Measurements from ENCODE around the gene RPS18. TPM values are rescaled to one million over a fixed set of nuclear protein-coding genes. Genes with fewer than 3 reads are reported as not detected.

The RPS18 gene
- total RNA-seq, 1 donor from 2014 or later: 2,187 TPM

DNA sequence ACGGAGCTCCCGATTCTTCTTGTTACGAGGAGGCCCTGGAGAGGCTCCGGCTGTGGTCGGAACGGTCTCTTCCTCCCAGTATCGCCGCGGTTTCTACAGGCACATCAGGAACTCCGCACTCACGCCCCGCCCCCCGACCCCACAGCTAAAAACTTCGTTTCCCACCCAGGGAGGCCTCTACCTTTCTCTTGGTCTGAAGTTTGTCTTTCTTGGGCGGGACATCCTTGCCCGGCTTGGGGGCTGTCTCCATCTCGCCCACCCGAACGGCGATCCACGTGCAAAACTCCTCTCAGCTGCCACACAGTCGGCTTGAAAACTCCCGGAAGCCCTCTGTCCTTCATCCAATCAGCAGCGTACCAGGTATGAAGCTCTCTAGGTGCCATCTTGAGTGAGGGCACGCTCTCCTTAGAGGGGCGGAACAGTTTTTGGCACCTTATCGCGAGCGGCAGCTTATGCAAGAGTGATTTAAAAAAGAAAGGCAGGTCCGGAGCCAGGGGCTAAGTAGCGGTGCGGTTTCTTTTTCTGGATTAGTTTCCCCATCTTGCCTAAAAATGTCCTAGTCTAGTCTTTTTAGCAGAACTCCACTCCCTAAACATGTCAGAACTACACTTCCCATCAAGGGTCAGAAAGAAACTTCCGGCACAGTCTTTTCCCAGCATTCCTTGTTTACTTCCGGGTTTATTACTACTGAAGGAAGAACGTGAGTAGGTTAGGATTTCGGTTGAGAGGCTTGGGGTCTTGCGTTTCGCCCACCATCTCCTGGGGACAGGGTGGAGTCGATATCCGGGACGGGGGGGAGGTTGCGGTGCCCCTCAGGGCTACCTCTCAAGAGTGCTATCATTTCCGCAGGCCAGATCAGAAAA lies 17.3 kb downstream of the RPS18 start, which contains the start of the genes PFDN6 and WDR46:
Gene PFDN6, plus strand, starts transcription at position 681 of the 863 bp plus-strand sequence. CDS start 256 bp downstream, outside the sequence.
Gene WDR46, minus strand, starts transcription at position 319 of the 863 bp plus-strand sequence. Its CDS starts 69 bp downstream, at position 250.
- peak; percentile 78 for DNase-seq (ENCODE audit: extremely low read depth, low read depth, low spot score)

DNA sequence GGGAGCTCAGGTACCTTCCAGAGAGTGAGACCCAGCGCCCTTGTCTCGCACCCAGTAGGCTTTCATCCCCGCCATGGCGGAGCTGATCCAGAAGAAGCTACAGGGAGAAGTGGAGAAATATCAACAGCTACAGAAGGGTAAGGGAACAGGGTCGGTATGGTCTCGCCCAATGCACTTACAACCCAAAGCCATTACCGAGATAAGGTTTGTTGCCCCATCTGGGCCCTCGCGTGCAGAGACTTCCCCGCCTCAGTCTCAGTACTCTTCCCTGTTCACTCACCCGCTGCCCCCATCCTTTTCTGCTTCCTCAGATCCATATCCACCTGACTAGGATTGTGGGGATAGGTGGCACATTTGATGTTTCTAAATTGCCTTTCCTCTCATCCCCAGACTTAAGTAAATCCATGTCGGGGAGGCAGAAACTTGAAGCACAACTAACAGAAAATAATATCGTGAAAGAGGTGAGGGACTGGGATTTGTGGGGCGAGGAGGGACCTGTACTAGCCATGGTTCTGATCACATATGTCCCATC lies 18.0 kb downstream of the RPS18 start:
- DNase-seq (ENCODE audit: extremely low read depth, low read depth, low spot score): no peak

DNA sequence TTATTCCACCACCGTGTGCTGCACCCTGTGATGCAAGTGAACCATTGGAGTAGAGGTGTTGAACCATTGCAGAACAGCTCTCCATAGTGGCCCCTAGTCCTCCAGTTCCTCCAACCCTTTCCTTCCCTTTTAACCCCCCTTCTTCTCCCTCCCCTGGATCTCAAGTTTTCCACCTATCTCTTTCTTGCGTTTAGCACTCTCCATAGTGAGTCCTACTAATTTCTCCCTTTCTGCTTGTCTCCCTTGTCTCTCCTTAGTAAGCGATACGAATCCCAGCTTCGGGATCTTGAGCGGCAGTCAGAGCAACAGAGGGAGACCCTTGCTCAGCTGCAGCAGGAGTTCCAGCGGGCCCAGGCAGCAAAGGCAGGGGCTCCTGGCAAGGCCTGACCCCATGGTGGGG lies 18.6 kb downstream of the RPS18 start:
- DNase-seq (ENCODE audit: extremely low read depth, low read depth, low spot score): no peak

DNA sequence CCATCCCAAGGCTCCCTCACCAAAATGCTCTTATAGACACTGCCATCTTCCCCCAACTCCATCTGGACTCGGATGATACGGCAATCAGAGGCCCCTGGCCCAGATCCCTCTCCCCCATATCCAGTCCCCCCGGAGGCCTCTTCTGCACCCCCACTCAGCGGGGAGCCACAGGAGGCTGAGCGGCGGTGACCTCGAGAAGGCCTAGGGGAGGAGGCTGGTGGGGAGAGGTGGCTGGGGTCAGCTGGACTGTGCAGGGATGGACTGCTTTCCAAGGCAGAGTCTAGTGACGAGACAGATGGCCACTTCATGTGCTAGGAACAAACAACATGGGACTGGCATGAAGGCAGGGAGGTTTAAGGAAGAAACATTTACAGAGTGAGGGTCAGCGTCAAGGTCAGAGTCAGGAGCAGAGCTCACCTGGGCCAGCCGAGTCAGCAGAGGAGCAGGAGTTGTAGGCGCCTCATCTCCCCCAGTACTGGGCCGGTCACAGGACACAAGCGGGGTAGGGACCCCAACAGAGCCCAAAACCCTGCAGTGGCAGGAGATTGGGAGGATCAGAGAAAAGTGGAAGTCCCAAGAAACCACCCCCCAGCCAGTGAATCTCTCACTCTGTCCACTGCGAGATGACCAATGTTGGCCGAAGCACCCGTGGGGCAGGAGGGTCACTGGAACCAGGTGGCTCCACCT lies 21.3 kb downstream of the RPS18 start:
- no peak for DNase-seq (ENCODE audit: extremely low read depth, low read depth, low spot score)

DNA sequence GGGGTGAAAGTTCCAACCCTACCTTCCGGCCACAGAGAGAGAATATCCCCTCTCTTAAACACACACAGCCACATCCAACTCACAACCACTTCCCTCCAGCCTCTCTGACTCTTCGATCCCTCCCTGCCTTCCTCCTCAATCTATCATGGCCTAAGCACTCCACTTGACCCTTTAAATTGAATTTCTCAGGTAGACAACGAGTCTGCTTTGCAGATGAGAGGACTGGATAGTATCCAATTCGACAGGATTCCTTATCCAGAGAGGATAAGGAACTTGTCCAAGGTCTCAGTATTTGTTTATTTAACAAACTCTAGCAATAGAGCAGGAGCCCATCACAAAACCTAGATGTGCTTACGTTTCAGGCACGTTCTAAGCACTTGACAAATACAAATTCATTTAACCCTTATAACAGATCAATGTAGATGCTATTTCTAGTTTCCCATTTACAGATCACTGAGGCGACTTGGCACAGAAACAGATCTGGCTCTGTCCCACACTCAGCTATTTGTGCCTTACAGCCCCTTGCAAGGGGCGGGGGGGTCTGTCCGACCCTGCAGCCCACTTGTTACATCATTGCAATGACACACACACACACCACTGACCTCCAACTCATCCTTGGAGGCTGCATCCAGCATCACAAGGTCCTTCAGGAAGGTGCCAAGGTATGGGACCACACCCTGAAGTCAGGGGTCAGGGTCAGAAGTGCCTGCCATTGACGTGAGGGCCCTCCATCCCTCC lies 22.4 kb downstream of the RPS18 start:
- no peak for DNase-seq (ENCODE audit: extremely low read depth, low read depth, low spot score)

DNA sequence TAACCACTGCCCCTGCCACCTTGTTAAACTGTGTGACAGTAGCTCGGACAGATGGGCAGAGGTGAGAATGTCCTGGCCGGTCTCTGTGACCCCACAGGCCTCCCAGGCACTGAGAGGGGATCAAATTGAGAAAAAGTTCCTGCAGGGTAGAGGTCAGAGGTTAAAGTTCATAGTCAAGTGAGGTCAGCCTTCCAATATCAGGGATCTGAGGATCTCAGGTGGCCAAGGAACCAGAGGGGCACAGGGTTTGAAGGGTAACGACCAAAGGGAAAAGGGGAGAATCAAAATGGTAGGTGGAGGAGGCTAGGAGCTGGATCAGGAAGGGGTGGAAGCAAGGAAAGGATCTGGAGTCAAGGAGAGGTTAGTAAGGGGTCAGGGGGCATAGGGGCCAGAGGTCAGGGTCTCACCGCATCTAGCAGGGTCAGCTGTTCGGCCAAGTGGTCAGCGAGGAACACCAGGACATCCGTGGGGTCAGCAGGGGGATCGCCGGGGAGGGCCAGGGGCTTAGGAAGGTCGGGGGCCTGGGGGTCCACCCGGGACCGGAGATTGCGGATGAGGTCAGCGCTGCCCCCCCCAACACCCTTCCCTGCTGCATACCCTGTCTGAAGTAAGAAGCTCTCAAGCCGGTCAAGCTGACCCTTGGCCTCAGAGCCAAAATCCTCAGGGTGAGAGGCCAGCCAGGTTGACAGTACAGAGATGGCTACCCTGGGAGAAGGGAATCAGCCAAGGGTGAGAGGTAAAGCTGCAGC lies 23.9 kb downstream of the RPS18 start:
- no peak for DNase-seq (ENCODE audit: extremely low read depth, low read depth, low spot score)

DNA sequence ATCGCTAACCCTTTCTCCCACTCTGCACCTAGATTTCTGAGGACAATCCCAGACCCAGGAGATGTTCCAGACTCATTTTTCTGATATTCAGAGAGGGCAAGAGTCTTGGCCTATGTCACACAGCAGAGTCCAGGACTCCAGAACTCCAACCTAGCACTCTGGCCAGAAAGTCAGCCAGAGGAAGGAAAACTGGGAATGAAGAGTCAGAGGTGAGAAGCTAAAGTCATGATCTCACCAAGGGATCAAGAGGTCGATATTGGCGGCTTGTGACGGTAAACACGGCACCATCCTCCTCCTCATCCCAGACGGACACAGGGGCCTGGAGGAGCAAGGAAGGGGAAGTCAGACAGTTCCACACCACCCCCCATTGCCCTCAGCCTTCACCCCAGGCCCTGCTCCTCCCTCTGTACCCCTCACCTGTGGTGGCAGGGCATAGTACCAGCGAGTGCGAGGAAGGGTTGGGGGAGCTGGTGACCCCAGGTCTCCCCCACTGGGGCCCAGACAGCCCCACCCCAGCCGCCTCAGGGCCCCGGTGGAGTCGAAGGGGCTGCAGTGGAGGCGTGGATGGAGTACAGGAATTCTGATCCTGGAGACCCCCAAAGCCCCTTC lies 25.0 kb downstream of the RPS18 start:
- DNase-seq (ENCODE audit: extremely low read depth, low read depth, low spot score): no peak

DNA sequence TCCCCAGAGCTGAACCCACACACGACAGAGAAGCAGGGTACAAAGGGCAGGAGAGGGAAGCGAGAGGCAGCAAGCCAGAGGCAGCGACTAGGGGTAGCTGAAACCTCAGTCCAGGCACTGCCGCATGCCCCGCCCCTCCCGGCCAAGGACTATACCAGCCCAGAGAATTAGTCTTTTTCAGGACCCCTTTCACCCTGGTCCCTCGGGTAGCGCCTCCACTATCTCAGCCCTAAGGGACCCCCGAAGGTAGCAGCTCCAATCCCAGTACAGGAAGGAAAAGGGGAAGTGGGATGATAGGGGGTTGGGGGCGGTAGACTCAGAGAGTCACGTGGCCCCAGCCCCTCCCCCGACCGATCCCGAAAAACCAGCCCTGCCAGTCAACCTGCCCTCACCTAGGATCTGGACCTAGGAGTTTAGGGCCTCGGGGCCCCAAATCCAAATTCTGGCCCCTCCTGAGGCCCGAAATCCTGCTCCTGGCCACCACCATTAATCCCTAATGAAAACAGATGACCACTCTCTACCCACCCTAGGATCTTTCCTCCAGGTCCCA lies 25.6 kb downstream of the RPS18 start:
- DNase-seq (ENCODE audit: extremely low read depth, low read depth, low spot score): no peak

DNA sequence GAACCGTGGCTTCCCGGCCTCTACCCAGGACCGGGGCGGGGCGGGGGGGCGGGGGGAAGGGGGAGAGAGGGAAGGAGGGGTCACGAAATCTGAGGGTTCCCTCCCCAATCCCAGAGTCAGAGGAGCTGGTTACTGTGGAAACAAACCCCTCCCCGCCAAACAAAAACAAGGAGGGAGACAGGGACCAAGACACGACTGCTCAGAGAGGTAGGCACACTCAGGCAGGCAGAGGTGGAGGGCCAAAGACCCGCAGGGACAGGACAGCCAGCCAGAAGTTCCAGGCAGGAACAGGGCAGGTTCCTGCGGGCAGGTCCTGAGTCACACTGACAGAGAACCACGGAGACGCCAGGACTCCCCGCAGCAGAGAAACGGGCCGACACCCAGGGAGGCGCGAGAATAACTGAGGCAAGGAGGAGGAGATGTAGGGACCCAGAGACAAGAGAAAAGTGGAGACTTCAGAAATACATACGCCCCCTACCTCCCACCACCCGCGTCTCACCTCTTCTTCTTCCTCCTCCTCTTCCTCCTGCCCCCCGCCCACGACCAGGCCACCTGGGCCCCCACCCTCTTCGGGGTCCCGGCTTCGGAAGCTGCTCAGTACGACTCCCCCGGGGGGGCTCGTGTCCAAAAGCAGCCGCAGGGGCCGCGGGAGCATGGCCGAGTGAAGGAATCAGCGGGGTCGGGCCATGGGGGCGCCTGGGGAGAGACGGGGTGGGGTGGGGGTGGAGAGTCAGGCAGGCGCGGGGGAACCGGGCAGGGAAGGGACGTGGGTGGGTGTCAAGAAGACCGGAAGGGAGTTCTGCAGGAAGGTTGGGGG lies 26.3 kb downstream of the RPS18 start:
- no peak for DNase-seq (ENCODE audit: extremely low read depth, low read depth, low spot score)

DNA sequence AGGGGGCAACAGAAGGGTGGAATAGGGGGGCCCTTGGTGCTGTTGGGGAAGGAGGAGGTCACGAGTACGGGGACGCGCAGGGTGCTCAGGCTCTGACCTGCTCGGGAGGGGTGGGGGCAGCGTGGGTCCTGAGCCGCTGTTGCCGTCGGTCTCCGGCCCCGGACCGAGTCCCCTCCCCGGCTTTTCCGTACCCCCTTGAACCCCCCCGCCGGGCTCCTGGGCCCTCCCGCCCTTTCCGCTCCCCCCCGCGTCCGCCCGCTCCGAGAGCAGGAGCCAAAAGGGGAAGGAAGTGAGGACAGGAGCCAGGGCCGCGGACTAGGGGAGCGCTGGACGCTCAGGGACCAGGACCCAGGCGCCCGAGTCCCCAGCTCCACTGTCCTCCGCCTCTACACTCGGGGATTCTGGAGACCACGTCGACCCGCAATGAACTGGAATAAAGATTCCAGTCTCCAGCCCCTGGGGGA lies 26.9 kb downstream of the RPS18 start, which contains the start of gene RGL2:
Gene RGL2, minus strand, starts transcription at position 170 of the 464 bp plus-strand sequence. CDS start 332 bp downstream, outside the sequence.
- no peak for DNase-seq (ENCODE audit: extremely low read depth, low read depth, low spot score)

DNA sequence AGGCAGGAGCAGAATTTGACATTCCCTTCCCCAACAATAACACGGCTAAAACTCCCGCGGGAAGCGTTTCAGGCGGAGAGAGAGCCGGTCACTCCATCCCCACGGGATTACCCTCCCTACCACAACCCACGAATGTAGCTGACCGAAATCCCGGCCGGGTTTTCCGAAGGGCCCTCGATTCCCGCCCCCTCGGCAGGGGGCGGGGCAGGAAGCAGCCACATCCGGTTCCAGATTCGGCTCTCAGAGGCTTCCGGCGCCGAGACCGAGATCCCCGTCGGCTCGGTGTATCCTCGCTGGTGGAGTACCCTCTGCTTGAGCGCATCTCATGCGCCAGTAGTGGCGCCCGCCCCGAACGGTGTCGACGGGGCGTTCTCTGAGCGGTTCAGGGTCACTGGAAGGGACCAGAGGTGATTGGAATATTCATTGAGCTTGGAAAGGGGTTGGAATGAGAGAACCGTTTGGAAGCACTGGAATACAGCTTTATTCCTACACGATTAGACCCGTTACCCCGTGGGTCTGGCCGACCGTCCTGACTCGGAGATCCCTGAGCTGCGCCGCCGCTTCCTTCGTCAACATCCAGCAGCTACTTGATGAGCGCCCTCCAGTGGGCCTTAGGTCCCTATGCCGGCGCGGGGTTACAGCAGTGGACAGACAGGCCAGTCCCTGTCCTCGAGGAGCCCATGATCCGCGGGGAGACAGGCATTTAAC lies 27.5 kb downstream of the RPS18 start:
- peak; percentile 55 for DNase-seq (ENCODE audit: extremely low read depth, low read depth, low spot score)

DNA sequence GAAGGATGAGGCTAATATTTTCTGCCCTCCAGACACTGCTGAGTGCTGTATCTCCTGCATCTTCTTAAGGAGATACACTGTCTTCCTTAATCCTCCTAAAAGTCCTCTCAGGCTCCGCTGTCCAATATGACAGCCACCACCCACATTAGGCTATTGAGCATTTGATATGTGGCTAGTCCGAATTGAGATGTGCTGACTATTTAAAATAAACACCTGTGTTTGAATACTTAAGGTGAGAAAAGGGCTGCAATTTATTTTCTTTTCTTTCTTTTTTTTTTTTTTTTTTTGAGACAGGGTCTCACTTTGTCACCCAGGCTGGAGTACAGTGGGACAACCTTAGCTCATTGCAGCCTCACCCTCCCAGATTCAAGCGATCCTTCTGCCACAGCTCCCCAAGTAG lies 30.0 kb downstream of the RPS18 start:
- no peak for DNase-seq (ENCODE audit: extremely low read depth, low read depth, low spot score)

DNA sequence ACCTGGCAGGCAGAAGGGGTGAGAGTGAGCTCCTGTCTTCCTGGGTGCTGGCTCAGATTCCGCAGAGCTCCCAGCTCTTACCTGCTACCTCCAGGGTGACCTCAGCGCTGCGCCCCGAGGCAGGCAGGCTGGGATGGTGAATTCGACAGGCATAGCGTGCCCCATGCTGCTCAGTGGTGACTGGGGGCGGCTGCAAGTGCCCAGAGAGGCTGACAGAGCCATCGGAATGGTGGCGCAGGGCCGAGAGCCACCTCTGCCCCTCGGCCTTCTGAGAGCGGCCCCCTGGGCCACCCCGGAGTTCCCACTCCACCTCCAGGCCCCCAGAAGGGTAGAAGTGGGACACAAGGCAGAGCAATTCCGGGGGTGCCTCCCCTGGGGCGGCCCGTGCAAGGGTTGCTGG lies 32.3 kb downstream of the RPS18 start:
- DNase-seq (ENCODE audit: extremely low read depth, low read depth, low spot score): no peak

DNA sequence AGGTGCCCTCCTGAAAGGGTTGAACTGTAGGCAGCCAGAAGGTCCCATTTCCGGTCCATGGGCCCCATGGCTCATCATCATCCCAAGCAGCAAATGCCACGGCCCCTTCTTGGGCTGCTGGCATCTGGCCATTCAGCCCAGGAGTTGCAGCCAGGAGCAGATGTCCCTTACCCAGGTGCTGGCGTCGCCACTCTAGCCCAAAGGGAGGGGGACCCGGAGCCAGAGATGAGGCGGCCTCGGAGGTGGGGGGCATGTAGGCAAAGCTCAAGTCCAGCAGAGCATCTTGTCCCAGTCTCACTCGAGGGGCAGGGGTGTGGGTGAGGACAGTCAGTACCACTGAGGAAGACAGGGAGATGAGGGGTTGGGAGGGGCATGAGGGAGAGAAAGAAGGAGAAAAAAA lies 33.2 kb downstream of the RPS18 start:
- DNase-seq (ENCODE audit: extremely low read depth, low read depth, low spot score): no peak

DNA sequence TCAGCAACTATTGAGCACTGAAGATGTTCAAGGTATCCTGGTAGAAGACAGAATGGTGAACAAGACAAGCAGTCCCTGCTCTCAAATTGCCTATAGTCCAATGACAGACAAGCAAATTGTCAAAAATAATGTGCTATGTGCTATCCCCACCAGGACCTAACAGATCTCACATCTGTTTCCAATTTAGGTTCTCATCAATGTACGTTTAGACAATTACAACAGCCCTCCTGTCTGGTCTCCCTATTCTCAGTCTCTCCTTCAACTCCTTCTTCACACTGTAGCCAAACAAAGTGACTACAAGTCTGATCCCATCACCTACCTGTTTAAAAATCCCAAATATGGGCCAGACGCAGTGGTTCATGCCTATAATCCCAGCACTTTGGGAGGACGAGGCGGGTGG lies 34.5 kb downstream of the RPS18 start:
- DNase-seq (ENCODE audit: extremely low read depth, low read depth, low spot score): no peak

DNA sequence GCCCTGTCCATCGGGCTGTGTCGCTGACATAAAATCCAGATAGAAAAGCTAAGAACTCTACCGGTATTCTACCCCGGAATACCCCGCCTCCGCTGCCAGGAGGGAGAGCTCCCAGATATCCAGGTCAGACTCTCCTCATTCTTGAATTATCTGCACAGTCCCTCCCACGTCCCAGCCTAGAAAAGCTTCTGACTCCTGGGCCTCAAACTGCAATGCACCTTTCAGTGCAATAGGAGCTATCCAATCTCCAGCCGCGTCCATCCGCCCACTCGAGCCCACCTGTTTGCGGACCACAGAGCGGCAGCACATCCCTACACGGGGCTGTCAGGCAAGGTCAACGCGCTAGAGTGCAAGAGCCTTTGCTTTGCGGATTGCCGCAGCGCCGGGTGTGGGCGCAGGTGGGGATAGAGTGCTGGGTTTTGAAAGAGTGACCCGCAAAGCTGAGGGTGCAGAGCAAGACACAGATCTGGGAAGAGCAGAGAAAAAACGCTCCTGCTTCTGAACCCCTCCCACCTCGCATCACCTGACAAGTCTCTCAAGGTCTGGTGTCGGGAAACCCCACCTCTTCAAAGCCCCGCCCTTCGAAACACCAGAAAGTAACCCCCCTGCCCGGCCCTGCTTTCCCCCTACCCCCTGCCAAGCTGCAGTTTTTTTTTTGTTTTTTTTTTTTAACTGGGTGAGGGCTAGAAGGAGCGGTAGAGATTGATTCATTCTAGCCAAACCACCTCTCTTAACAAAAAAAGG lies 40.7 kb downstream of the RPS18 start:
- no peak for DNase-seq (ENCODE audit: extremely low read depth, low read depth, low spot score)

DNA sequence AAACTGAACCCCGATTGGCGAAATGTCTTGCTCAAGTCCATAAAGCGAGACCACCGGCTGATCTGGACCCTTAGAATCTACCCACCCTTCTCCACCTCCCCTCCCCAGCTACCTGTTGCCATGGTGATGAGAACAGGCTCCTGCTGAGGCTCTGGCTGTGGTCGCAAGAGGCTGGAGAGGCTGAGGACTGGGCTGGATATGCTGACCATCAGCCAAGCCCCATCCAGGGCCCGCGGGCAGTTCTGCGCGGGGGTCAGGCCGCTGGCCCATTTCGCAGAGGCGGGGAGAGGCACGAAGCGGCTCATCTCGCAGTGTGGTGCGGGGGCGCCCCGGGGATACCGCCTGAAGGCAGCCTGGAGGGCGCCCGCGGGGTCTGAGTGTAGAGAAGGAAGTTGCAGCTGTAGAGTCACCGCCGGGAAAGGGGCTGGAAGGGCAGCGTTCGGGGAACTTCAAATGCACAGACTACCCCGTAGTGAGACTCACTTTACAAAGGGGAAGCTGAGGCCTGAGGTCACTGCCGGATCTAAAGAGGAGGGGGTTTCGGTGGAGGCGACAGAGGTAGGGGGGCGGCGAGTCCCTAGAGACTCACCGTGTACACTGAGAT lies 41.3 kb downstream of the RPS18 start:
- DNase-seq (ENCODE audit: extremely low read depth, low read depth, low spot score): no peak
